Measurements from ENCODE around the gene DLGAP1.

DNA sequence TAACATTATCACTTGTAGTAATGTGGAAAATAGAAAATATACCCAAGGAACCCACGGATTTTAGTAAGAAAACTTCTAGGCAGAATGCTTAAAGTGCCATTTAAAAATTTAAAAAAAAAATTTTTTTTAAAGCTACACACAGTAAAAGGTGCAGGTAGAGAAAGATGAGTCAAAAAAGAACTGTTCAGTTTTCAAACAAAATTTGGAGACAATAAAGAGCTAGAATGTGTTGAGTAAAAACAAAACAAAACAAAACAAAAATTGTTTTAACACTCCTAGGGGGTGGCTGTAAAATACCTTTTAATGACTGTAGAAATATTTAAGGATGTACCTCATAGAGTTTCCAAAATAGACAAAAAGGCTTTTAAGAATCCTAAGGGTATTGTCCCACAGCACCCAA, 793.1 kb downstream of the DLGAP1 start:
- TF ChIP-seq, protein P1, sequence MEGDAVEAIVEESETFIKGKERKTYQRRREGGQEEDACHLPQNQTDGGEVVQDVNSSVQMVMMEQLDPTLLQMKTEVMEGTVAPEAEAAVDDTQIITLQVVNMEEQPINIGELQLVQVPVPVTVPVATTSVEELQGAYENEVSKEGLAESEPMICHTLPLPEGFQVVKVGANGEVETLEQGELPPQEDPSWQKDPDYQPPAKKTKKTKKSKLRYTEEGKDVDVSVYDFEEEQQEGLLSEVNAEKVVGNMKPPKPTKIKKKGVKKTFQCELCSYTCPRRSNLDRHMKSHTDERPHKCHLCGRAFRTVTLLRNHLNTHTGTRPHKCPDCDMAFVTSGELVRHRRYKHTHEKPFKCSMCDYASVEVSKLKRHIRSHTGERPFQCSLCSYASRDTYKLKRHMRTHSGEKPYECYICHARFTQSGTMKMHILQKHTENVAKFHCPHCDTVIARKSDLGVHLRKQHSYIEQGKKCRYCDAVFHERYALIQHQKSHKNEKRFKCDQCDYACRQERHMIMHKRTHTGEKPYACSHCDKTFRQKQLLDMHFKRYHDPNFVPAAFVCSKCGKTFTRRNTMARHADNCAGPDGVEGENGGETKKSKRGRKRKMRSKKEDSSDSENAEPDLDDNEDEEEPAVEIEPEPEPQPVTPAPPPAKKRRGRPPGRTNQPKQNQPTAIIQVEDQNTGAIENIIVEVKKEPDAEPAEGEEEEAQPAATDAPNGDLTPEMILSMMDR (IDR thresholded peaks at IDR 0.05; ENCODE audit: poor library complexity): no peak
- TF ChIP-seq EZH2phosphoT487 (IDR thresholded peaks at IDR 0.05; ENCODE audit: low read depth, severe bottlenecking, unreplicated experiment): no peak
